ENCODE data around the gene LMF1. TPM values are rescaled to one million over a fixed set of nuclear protein-coding genes. Genes with fewer than 3 reads are reported as not detected.

Gene LMF1
- total and polyA plus RNA-seq, 2 of the 13 experiments (the other 11 are each of a cell fraction or from before 2014, with no cell fraction given), result 6.8 to 8.5 TPM

DNA sequence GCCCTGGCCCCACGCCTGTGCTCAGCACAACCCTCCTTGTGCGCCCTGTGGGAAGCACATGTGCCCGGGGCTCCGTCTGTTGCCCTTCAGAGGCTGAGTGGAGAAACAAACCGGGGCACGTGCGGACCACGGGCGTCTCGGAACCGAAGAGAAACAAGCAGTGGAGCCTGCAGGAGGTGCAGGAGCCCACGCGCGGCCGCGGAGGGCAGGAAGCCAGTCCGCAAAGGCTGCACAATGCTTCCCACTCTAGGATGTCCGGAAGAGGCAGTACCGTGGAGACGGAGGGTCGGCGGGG is 94.8 kb downstream of the LMF1 start (continued):
- TF ChIP-seq, protein P1, sequence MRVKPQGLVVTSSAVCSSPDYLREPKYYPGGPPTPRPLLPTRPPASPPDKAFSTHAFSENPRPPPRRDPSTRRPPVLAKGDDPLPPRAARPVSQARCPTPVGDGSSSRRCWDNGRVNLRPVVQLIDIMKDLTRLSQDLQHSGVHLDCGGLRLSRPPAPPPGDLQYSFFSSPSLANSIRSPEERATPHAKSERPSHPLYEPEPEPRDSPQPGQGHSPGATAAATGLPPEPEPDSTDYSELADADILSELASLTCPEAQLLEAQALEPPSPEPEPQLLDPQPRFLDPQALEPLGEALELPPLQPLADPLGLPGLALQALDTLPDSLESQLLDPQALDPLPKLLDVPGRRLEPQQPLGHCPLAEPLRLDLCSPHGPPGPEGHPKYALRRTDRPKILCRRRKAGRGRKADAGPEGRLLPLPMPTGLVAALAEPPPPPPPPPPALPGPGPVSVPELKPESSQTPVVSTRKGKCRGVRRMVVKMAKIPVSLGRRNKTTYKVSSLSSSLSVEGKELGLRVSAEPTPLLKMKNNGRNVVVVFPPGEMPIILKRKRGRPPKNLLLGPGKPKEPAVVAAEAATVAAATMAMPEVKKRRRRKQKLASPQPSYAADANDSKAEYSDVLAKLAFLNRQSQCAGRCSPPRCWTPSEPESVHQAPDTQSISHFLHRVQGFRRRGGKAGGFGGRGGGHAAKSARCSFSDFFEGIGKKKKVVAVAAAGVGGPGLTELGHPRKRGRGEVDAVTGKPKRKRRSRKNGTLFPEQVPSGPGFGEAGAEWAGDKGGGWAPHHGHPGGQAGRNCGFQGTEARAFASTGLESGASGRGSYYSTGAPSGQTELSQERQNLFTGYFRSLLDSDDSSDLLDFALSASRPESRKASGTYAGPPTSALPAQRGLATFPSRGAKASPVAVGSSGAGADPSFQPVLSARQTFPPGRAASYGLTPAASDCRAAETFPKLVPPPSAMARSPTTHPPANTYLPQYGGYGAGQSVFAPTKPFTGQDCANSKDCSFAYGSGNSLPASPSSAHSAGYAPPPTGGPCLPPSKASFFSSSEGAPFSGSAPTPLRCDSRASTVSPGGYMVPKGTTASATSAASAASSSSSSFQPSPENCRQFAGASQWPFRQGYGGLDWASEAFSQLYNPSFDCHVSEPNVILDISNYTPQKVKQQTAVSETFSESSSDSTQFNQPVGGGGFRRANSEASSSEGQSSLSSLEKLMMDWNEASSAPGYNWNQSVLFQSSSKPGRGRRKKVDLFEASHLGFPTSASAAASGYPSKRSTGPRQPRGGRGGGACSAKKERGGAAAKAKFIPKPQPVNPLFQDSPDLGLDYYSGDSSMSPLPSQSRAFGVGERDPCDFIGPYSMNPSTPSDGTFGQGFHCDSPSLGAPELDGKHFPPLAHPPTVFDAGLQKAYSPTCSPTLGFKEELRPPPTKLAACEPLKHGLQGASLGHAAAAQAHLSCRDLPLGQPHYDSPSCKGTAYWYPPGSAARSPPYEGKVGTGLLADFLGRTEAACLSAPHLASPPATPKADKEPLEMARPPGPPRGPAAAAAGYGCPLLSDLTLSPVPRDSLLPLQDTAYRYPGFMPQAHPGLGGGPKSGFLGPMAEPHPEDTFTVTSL (CRISPR knock-in tag; IDR thresholded peaks at IDR 0.05; ENCODE audit: borderline replicate concordance), result no peak
- TF ChIP-seq, protein P2, sequence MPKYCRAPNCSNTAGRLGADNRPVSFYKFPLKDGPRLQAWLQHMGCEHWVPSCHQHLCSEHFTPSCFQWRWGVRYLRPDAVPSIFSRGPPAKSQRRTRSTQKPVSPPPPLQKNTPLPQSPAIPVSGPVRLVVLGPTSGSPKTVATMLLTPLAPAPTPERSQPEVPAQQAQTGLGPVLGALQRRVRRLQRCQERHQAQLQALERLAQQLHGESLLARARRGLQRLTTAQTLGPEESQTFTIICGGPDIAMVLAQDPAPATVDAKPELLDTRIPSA (CRISPR knock-in tag; IDR thresholded peaks at IDR 0.05; ENCODE audit: borderline replicate concordance), result no peak
- TF ChIP-seq, protein P3, sequence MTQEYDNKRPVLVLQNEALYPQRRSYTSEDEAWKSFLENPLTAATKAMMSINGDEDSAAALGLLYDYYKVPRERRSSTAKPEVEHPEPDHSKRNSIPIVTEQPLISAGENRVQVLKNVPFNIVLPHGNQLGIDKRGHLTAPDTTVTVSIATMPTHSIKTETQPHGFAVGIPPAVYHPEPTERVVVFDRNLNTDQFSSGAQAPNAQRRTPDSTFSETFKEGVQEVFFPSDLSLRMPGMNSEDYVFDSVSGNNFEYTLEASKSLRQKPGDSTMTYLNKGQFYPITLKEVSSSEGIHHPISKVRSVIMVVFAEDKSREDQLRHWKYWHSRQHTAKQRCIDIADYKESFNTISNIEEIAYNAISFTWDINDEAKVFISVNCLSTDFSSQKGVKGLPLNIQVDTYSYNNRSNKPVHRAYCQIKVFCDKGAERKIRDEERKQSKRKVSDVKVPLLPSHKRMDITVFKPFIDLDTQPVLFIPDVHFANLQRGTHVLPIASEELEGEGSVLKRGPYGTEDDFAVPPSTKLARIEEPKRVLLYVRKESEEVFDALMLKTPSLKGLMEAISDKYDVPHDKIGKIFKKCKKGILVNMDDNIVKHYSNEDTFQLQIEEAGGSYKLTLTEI (CRISPR knock-in tag; conservative IDR thresholded peaks at IDR 0.05), result no peak
- TF ChIP-seq ZNF562 (CRISPR knock-in tag; IDR thresholded peaks at IDR 0.05; ENCODE audit: borderline replicate concordance) (no peak), MATR3 (CRISPR knock-in tag; IDR thresholded peaks at IDR 0.05) (no peak)
- TF ChIP-seq, protein P4, sequence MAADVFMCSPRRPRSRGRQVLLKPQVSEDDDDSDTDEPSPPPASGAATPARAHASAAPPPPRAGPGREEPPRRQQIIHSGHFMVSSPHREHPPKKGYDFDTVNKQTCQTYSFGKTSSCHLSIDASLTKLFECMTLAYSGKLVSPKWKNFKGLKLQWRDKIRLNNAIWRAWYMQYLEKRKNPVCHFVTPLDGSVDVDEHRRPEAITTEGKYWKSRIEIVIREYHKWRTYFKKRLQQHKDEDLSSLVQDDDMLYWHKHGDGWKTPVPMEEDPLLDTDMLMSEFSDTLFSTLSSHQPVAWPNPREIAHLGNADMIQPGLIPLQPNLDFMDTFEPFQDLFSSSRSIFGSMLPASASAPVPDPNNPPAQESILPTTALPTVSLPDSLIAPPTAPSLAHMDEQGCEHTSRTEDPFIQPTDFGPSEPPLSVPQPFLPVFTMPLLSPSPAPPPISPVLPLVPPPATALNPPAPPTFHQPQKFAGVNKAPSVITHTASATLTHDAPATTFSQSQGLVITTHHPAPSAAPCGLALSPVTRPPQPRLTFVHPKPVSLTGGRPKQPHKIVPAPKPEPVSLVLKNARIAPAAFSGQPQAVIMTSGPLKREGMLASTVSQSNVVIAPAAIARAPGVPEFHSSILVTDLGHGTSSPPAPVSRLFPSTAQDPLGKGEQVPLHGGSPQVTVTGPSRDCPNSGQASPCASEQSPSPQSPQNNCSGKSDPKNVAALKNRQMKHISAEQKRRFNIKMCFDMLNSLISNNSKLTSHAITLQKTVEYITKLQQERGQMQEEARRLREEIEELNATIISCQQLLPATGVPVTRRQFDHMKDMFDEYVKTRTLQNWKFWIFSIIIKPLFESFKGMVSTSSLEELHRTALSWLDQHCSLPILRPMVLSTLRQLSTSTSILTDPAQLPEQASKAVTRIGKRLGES (CRISPR knock-in tag; IDR thresholded peaks at IDR 0.05; ENCODE audit: borderline replicate concordance), result no peak

All from HepG2 (cell line).